Cardiac fibroblast (primary cell): Measurements from ENCODE around the gene PDE1C.
A peak's percentile ranks its signal among the peaks of the same experiment; 100 is the strongest.

Experiments
- DNase-seq, 2 donors: peaks; one replicate each; pipeline versions ENCODE4 v3.0.0 to v3.0.0-alpha.2; 2010; ENCODE audit warnings: low read depth in 2 of 2
- H3K4me3 ChIP-seq, 2 donors: replicated peaks in 1 of 2; 1 replicate in 1 of 2; 2 replicates in 1 of 2; pipeline ENCODE4 v1.5.1; 2011; ENCODE audit warnings: low read depth in 2 of 2, low read length in 2 of 2, mild to moderate bottlenecking in 2 of 2, moderate library complexity in 1 of 2
- TF ChIP-seq, protein P1 (sequence below): IDR thresholded peaks from one replicate; pipeline ENCODE4 v1.5.1; 2011; ENCODE audit warnings: low read depth, mild to moderate bottlenecking, low read length, inconsistent platforms

The PDE1C gene

DNA sequence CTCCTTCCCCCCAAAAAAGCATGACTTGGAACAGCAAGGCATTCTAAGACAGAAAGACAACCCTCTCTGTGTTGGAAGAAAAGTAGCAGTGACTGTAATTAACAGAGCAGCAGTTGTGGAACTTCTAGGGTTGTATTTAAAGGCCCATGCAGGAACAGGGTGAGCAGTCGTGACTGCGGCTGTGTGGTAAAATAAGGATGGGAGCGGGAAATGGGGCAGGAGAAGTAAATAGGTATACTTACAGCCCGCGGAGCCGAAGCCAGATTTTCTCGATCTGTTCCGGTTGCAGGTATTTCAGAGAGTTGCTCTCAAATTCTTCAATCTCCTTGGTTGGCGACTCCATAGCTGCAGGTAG, 179 bp downstream of the PDE1C start:
- TF ChIP-seq, protein P1, sequence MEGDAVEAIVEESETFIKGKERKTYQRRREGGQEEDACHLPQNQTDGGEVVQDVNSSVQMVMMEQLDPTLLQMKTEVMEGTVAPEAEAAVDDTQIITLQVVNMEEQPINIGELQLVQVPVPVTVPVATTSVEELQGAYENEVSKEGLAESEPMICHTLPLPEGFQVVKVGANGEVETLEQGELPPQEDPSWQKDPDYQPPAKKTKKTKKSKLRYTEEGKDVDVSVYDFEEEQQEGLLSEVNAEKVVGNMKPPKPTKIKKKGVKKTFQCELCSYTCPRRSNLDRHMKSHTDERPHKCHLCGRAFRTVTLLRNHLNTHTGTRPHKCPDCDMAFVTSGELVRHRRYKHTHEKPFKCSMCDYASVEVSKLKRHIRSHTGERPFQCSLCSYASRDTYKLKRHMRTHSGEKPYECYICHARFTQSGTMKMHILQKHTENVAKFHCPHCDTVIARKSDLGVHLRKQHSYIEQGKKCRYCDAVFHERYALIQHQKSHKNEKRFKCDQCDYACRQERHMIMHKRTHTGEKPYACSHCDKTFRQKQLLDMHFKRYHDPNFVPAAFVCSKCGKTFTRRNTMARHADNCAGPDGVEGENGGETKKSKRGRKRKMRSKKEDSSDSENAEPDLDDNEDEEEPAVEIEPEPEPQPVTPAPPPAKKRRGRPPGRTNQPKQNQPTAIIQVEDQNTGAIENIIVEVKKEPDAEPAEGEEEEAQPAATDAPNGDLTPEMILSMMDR = no peak
- no peak for DNase-seq
- peak overlapping the region in 1 of 2 donors; percentile 41 for H3K4me3 ChIP-seq

DNA sequence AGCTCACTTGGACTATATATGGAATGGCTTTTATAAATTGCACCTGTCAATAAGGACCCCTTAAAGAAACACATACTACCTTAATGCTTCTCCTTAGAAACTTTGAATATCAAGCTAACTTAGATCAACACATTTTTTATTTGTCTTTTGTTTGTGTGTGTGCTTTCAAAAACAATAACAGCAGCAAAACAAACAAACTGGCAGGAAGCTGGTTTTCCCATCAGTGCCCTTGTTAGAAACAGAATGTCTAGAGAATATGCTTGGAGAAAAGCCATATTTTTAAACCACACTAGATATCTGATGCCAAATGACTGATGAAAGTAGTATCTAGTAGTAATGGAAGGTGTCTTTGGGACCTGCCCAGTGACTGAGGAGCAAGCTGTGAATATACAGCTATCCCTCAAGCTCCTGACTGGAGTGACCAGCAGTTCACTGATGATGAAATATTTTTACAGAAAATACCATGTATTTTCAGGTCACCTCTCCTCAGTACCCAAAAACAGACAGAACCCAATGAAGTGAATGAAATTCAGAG, 1.0 kb downstream of the PDE1C start:
- TF ChIP-seq, protein P1 = no peak
- H3K4me3 ChIP-seq = no peak overlapping the region
- DNase-seq = no peak

DNA sequence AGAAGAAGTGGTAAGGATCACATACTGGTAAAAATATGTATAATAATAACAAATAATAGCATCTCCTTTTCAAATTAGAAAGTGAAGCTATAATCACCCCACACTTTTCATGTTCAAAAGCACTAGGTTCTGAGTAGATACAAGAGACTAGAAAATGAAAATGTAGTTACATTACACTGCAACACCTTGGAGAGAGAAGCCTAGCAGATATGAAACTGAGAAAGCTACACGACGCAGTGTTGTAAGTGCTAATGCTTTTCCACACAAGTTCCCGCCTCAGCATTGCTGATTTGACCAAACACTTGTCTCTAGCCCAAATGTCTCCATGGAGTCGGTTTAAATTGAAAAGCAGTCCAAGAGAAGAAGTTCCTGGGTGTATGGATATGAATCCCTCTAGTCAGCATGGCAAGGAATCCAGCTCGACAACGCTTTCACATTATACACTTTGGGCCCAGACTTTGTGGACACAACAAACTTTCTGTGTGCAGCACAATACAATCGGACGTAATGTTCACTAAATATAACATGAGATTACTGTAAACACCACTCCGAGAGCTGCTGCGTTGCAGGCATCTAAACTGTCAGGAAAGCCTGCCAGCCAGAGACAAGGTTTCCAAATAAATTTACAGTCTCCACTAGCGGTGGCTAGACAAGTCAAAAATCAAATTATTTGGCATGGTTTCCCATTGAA, 1.7 kb downstream of the PDE1C start:
- H3K4me3 ChIP-seq = no peak overlapping the region
- TF ChIP-seq, protein P1 = no peak
- DNase-seq = no peak

DNA sequence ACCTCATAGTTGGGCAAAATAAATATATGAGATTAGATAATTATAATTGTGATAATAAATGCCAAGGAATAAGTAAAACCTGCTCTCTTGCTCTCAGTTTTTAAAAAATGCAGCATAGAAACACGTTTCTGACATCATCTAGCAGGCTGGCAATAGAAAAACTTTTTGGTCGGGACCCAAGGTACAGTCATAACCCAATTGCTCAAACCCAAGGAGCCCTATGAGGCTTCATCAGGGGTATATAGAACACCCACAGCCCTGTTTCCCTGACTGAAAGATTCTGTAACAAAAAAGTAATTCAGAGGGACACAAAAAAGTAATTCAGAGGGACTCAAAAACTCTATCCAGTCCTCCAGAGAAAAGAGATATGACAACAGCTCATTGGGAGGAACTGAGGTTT, 3.8 kb downstream of the PDE1C start:
- H3K4me3 ChIP-seq = no peak overlapping the region
- no peak for DNase-seq
- TF ChIP-seq, protein P1 = no peak

DNA sequence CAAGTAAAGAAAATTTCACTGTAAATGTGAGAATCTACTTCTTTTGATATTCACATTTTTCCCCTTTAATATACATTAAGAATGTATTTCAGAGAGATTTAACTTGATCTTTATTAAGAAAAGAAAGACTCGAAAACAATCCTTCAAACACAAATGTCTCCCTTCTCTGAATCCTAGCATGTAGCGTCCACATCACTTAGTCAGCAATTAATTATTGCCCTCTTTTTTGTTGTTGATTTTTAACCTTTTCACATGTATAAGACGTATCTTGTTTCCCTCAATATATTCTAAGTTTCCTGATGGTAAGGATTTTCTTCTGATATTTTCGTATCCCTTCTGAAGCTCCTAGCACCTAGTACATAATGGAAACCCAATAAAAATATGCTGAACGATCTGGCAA, 6.6 kb downstream of the PDE1C start:
- TF ChIP-seq, protein P1 = no peak
- DNase-seq = no peak
- no peak overlapping the region for H3K4me3 ChIP-seq

DNA sequence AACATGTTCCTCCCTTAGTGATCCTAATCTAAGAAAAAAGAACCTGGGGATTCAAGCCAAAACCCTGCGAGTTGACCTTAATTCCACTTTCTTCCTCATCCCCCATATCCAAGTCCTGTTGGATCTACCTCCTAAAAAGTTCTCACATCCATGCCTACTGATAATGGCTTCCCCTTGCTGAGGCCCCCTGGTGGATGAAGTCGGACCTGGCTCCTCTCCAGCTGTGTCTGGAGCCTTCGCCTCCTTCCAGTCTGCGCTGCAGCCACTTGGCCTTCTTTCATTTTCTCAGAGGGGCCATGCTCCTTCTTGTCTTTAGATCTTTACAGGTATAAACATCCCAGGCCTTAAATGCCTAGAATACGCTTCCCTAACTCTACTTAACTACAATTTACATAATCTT, 8.1 kb downstream of the PDE1C start:
- DNase-seq = peak; percentile 7 to 43
- TF ChIP-seq, protein P1 = peak; percentile 47
- H3K4me3 ChIP-seq = no peak overlapping the region

DNA sequence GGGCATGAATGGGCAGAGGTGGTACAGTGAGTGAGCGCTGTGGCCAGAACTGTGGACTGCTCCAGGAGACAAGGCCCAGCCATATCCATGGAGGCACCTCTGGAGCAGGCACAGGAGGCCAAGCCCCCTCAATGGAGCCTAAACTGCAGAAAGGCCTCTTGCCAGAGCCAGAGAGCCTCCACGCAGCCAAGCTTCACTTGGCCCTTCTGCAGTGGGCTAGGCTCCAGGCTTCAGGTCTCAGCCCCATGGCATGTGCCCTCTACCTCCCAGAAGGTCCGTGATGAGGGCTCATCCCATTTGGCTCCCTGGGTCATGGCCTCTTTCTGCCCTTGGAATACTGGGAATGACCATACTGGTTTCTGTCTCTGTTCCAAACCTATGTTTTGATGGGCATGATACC, 8.9 kb downstream of the PDE1C start:
- H3K4me3 ChIP-seq = no peak overlapping the region
- DNase-seq = no peak
- TF ChIP-seq, protein P1 = no peak
